Neural progenitor cell (in vitro differentiated cells): Measurements from ENCODE around the gene SLC35E3.

Source experiments
- EZH2 ChIP-seq: fragments of 200-600 bp; sonication (generic); IDR thresholded peaks from 2 replicates; pipeline ENCODE4 v1.6.1; 2017; ENCODE audit warnings: antibody characterized with exemption, mild to moderate bottlenecking, moderate library complexity
- EZH2phosphoT487 ChIP-seq: fragments of 200-600 bp; sonication (generic); IDR thresholded peaks from 2 replicates; pipeline ENCODE4 v1.6.1; 2017; ENCODE audit warnings: antibody characterized with exemption
- TF ChIP-seq, protein P1 (sequence below): fragments of 200-600 bp; sonication (generic); IDR thresholded peaks from 2 replicates; pipeline ENCODE4 v1.5.1; 2017; ENCODE audit warnings: antibody characterized with exemption, mild to moderate bottlenecking

DNA sequence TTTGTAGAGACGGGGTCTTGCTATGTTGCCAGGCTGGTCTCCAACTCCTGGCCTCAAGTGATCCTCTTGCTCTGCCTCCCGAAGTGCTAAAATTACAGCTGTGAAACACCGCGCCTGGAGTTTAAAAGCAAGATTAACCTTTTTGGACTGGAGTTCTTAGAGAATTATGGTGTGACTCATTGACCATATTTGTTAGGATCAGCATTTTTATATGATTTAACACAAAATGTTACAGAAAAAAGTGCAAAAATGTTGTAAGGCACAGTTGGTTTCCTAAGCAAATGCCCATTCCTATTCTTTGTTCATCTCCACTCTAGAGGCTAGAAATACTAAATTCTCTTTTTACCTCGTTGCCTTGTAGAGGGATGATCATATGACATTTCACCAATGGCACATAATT lies 27.6 kb downstream of the SLC35E3 start:
- TF ChIP-seq, protein P1, sequence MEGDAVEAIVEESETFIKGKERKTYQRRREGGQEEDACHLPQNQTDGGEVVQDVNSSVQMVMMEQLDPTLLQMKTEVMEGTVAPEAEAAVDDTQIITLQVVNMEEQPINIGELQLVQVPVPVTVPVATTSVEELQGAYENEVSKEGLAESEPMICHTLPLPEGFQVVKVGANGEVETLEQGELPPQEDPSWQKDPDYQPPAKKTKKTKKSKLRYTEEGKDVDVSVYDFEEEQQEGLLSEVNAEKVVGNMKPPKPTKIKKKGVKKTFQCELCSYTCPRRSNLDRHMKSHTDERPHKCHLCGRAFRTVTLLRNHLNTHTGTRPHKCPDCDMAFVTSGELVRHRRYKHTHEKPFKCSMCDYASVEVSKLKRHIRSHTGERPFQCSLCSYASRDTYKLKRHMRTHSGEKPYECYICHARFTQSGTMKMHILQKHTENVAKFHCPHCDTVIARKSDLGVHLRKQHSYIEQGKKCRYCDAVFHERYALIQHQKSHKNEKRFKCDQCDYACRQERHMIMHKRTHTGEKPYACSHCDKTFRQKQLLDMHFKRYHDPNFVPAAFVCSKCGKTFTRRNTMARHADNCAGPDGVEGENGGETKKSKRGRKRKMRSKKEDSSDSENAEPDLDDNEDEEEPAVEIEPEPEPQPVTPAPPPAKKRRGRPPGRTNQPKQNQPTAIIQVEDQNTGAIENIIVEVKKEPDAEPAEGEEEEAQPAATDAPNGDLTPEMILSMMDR = no peak
- no peak for TF ChIP-seq EZH2
- no peak for TF ChIP-seq EZH2phosphoT487
